Measurements from ENCODE around the gene KISS1.

- TF ChIP-seq CTCF (IDR thresholded peaks at IDR 0.05) (no peak), POLR2A (IDR thresholded peaks at IDR 0.05) (no peak)
These were observed 20.8 kb upstream of the KISS1 start for GRCh38 chr1:204216880-204217647.

Measured in body of pancreas (tissue), 4 donors.